K562 (cell line): ENCODE data around the gene BZW1. TPM values are rescaled to one million over a fixed set of nuclear protein-coding genes. Genes with fewer than 3 reads are reported as not detected.

Experiments used
- COPS2 ChIP-seq: fragments of 450-650 bp; conservative IDR thresholded peaks from 2 replicates; pipeline ENCODE4 v1.6.1; 2016; ENCODE audit warnings: mild to moderate bottlenecking, moderate library complexity
- ETV5 ChIP-seq: sonication (generic); formaldehyde crosslinking; IDR thresholded peaks from 2 replicates; pipeline ENCODE4 v1.4.0; 2020; ENCODE audit warnings: low read depth, mild to moderate bottlenecking, missing genetic modification reagents
- HSF4 ChIP-seq: fragments of 250-450 bp; sonication (Bioruptor Pico); IDR thresholded peaks from 2 replicates; pipeline ENCODE4 v2.1.2; 2022; ENCODE audit warnings: mild to moderate bottlenecking, moderate library complexity, borderline replicate concordance
- KLF13 ChIP-seq: fragments of 450-650 bp; IDR thresholded peaks from 2 replicates; pipeline ENCODE4 v1.6.1; 2016; ENCODE audit warnings: missing genetic modification characterization, low read depth, mild to moderate bottlenecking, missing compliant biosample characterization, moderate library complexity, borderline replicate concordance
- MEF2A ChIP-seq: IDR thresholded peaks from 2 replicates; pipeline ENCODE4 v1.6.1; 2011; ENCODE audit warnings: low read depth, mild to moderate bottlenecking, low read length, moderate library complexity; ENCODE audit not compliant: control insufficient read depth
- MIER1 ChIP-seq: fragments of 450-650 bp; IDR thresholded peaks from 2 replicates; pipeline ENCODE4 v1.6.1; 2016; ENCODE audit warnings: antibody characterized with exemption, mild to moderate bottlenecking, low read depth
- RBM15 ChIP-seq: fragments of 200-400 bp; formaldehyde crosslinking; IDR thresholded peaks from 2 replicates; pipeline ENCODE4 v1.6.1; 2018; ENCODE audit warnings: mild to moderate bottlenecking, low read length, moderate library complexity; ENCODE audit not compliant: insufficient read depth
- SMARCC2 ChIP-seq: fragments of 450-650 bp; IDR thresholded peaks from 2 replicates; pipeline ENCODE4 v1.6.1; 2017; ENCODE audit warnings: antibody characterized with exemption, moderate library complexity, mild to moderate bottlenecking, low read depth
- ZC3H8 ChIP-seq: fragments of 450-650 bp; IDR thresholded peaks from 2 replicates; pipeline ENCODE4 v1.6.1; 2017
- ZNF165 ChIP-seq: fragments of 250-450 bp; sonication (Bioruptor Pico); IDR thresholded peaks from 2 replicates; pipeline ENCODE4 v1.4.0; 2020; ENCODE audit warnings: borderline replicate concordance
- polyA plus RNA-seq, 8 experiments: library from polyadenylated mRNA; depleted of rRNA in 4 of 8; stranded (reverse) in 5 of 8; unstranded in 3 of 8; fragments of >200 nt; fragmentation: Nextera tagmentation in 2 of 8; fragmentation: Illumina TruSeq in 1 of 8; extraction: Ambion mirVana in 2 of 8; extraction: Trizol in 1 of 8; gene quantifications; 2 replicates each; pipeline versions ENCODE4 v1.2.1 to v1.2.3, GENCODE V29; 2011 to 2014; ENCODE audit warnings: inconsistent platforms in 1 of 8, missing spikeins in 1 of 8
- total RNA-seq, 7 experiments: library from RNA; depleted of rRNA in 6 of 7; stranded (reverse); fragments of >200 nt in 6 of 7; fragmentation: Illumina TruSeq in 2 of 7; extraction: Trizol in 2 of 7; gene quantifications; 2 replicates each; pipeline versions ENCODE4 v1.2.1 to v1.2.3, GENCODE V29; 2011 to 2021; ENCODE audit warnings: low replicate concordance in 1 of 7
- TF ChIP-seq, protein P1 (sequence below): sonication (generic); formaldehyde crosslinking; IDR thresholded peaks from 2 replicates; pipeline ENCODE4 v1.8.0; 2022; ENCODE audit warnings: missing genetic modification reagents, mild to moderate bottlenecking, borderline replicate concordance
- TF ChIP-seq, protein P2 (sequence below): fragments of 250-450 bp; sonication (Bioruptor Pico); IDR thresholded peaks from 2 replicates; pipeline ENCODE4 v1.9.0; 2021; ENCODE audit warnings: mild to moderate bottlenecking
- TF ChIP-seq, protein P3 (sequence below): sonication (generic); formaldehyde crosslinking; IDR thresholded peaks from 2 replicates; pipeline ENCODE4 v1.8.0; 2022; ENCODE audit warnings: missing genetic modification reagents, mild to moderate bottlenecking, borderline replicate concordance
- TF ChIP-seq, protein P4 (sequence below): fragments of 250-450 bp; sonication (Bioruptor Pico); IDR thresholded peaks from 2 replicates; pipeline ENCODE4 v1.4.0; 2020; ENCODE audit warnings: mild to moderate bottlenecking, moderate library complexity, borderline replicate concordance
- TF ChIP-seq, protein P5 (sequence below), 3 experiments: fragments of 200-800 bp in 1 of 3; fragments of 250-450 bp in 1 of 3; fragments of 450-650 bp in 1 of 3; sonication (Bioruptor Pico) in 1 of 3; sonication (Bioruptor generic) in 1 of 3; formaldehyde crosslinking in 1 of 3; IDR thresholded peaks; 2 replicates each; pipeline versions ENCODE4 v1.6.1 to v1.8.0; 2016 to 2022; ENCODE audit warnings: mild to moderate bottlenecking in 2 of 3, missing genetic modification characterization in 2 of 3, missing compliant biosample characterization in 1 of 3, moderate library complexity in 1 of 3

Gene BZW1
- total and polyA plus RNA-seq, 9 of the 15 experiments (the other 6 are each of a cell fraction or from before 2014, with no cell fraction given), result 110 to 244 (median 198) TPM

DNA sequence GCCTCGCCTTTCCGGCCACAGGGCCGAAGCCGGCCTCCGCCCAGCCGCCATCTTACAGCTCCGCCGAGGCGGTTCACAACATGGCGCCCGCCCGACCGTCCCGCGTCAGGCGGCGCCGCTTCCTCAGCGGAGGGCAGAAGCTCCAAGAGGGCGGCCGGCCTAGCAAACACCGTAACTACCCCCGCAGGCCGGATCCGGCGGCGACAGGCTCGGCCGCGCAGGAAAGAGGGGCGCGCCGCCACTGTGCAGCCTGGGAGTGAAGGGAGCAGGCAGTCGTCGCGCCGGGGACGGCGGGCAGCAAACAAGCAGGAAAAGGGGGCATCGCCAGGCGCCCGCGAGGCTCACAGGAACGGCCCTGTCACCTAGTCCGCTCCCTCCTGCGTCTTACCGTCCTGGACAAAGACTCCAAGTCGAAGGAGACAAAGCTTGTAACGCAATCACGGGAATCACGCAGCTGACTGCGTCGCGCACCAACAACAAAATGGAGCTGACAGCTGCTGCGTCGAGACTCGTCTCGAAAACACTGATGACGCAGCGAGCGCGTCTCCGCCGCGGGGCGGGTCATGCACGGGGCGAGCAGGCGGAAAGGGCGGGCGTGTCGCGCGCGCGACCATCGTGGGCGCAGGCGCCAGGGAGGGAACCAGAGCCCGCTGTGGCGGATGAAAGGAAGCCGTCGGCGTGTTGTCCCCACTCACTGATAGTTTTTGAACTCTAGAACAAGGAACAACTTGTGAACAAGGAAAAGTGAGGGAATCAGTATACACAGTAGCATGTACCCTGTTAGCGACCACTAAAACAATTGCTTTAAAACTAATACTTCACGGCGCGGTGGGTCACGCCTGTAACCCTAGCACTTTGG lies 52.7 kb downstream of the BZW1 start, which contains the start of gene CLK1 (continued):
- TF ChIP-seq, protein P1, sequence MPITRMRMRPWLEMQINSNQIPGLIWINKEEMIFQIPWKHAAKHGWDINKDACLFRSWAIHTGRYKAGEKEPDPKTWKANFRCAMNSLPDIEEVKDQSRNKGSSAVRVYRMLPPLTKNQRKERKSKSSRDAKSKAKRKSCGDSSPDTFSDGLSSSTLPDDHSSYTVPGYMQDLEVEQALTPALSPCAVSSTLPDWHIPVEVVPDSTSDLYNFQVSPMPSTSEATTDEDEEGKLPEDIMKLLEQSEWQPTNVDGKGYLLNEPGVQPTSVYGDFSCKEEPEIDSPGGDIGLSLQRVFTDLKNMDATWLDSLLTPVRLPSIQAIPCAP (CRISPR knock-in tag), result no peak
- TF ChIP-seq ETV5 (CRISPR knock-in tag) (peak; percentile 34; the same call in 1 of the 2 replicates), MIER1 (no peak), MEF2A (no peak), ZNF165 (CRISPR knock-in tag) (no peak), RBM15 (no peak), KLF13 (no peak; the same call in 1 of the 2 replicates), ZC3H8 (no peak), HSF4 (no peak), SMARCC2 (no peak), COPS2 (no peak)
- TF ChIP-seq, protein P2, sequence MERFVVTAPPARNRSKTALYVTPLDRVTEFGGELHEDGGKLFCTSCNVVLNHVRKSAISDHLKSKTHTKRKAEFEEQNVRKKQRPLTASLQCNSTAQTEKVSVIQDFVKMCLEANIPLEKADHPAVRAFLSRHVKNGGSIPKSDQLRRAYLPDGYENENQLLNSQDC (CRISPR knock-in tag), result no peak
- TF ChIP-seq, protein P3, sequence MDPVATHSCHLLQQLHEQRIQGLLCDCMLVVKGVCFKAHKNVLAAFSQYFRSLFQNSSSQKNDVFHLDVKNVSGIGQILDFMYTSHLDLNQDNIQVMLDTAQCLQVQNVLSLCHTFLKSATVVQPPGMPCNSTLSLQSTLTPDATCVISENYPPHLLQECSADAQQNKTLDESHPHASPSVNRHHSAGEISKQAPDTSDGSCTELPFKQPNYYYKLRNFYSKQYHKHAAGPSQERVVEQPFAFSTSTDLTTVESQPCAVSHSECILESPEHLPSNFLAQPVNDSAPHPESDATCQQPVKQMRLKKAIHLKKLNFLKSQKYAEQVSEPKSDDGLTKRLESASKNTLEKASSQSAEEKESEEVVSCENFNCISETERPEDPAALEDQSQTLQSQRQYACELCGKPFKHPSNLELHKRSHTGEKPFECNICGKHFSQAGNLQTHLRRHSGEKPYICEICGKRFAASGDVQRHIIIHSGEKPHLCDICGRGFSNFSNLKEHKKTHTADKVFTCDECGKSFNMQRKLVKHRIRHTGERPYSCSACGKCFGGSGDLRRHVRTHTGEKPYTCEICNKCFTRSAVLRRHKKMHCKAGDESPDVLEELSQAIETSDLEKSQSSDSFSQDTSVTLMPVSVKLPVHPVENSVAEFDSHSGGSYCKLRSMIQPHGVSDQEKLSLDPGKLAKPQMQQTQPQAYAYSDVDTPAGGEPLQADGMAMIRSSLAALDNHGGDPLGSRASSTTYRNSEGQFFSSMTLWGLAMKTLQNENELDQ (CRISPR knock-in tag), result no peak
- TF ChIP-seq, protein P4, sequence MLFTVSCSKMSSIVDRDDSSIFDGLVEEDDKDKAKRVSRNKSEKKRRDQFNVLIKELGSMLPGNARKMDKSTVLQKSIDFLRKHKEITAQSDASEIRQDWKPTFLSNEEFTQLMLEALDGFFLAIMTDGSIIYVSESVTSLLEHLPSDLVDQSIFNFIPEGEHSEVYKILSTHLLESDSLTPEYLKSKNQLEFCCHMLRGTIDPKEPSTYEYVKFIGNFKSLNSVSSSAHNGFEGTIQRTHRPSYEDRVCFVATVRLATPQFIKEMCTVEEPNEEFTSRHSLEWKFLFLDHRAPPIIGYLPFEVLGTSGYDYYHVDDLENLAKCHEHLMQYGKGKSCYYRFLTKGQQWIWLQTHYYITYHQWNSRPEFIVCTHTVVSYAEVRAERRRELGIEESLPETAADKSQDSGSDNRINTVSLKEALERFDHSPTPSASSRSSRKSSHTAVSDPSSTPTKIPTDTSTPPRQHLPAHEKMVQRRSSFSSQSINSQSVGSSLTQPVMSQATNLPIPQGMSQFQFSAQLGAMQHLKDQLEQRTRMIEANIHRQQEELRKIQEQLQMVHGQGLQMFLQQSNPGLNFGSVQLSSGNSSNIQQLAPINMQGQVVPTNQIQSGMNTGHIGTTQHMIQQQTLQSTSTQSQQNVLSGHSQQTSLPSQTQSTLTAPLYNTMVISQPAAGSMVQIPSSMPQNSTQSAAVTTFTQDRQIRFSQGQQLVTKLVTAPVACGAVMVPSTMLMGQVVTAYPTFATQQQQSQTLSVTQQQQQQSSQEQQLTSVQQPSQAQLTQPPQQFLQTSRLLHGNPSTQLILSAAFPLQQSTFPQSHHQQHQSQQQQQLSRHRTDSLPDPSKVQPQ (CRISPR knock-in tag), result no peak
- TF ChIP-seq, protein P5, sequence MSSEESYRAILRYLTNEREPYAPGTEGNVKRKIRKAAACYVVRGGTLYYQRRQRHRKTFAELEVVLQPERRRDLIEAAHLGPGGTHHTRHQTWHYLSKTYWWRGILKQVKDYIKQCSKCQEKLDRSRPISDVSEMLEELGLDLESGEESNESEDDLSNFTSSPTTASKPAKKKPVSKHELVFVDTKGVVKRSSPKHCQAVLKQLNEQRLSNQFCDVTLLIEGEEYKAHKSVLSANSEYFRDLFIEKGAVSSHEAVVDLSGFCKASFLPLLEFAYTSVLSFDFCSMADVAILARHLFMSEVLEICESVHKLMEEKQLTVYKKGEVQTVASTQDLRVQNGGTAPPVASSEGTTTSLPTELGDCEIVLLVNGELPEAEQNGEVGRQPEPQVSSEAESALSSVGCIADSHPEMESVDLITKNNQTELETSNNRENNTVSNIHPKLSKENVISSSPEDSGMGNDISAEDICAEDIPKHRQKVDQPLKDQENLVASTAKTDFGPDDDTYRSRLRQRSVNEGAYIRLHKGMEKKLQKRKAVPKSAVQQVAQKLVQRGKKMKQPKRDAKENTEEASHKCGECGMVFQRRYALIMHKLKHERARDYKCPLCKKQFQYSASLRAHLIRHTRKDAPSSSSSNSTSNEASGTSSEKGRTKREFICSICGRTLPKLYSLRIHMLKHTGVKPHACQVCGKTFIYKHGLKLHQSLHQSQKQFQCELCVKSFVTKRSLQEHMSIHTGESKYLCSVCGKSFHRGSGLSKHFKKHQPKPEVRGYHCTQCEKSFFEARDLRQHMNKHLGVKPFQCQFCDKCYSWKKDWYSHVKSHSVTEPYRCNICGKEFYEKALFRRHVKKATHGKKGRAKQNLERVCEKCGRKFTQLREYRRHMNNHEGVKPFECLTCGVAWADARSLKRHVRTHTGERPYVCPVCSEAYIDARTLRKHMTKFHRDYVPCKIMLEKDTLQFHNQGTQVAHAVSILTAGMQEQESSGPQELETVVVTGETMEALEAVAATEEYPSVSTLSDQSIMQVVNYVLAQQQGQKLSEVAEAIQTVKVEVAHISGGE (CRISPR knock-in tag; IDR thresholded peaks at IDR 0.05), result peak in 1 of 3 experiments; percentile 77; a peak in 2 of 6 replicates
